ENCODE results near the gene EPM2A. TPM values are rescaled to one million over a fixed set of nuclear protein-coding genes. Genes with fewer than 3 reads are reported as not detected.
A peak's percentile ranks its signal among the peaks of the same experiment; 100 is the strongest.

The EPM2A gene
- total and polyA plus RNA-seq, 2 experiments from 2014 or later: 3.7 to 17.8 TPM

DNA sequence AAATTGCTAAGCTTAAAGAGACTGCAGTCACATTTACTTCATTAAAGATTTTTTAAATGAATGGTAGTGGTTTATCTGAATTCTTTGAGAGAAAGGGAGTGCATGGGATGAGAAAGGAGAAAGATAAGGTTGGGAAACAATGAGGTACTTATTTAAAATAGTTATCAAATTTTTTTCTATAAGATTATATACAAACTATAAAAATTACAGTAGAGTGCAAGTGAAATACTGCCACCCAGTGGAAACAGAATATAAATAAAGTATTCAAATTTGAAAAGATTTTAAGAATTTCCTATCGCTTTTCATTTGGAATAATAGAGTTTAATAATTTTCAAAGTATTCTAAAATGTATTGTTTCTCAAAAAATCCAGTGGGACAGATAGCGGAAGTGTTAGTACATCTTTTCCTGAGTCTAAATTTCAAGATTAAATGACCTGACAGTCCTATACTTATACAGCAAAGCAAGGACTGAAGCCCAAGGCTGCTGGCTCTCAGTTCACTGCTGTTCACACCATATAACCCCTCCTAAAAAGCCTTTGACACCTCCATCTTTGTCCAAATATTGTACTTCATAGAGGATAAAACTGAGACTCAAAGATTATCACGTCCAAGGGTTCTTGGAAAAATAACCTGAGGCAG, 31.1 kb downstream of the EPM2A start:
- Histone ChIP-seq H2AFZ (no peak overlapping the region), H3K36me3 (ENCODE audit: insufficient read depth) (no peaks in the 10 kb centered on the region), H3K4me2 (no peak overlapping the region), H3K27me3 (ENCODE audit: insufficient read depth) (no peaks in the 10 kb centered on the region), H3K27ac (ENCODE audit: low read depth) (no peak overlapping the region), H3K9me2 (ENCODE audit: insufficient read depth) (0 out of 2 replicates have a peak, but pooled peaks cover 4% of the 10 kb centered on the region), H4K20me1 (replicated peaks; ENCODE audit: insufficient read depth) (no peaks in the 10 kb centered on the region), H3K4me1 (ENCODE audit: insufficient read depth) (no peaks in the 10 kb centered on the region), H3K79me2 (replicated peaks; ENCODE audit: insufficient read depth) (no peaks in the 10 kb centered on the region; the same call in 1 of the 2 replicates), H3F3A (replicated peaks; ENCODE audit: low read depth) (no peaks in the 10 kb centered on the region), H3K4me3 (no peak overlapping the region)
- no peak for TF ChIP-seq EZH2phosphoT487 (IDR thresholded peaks at IDR 0.05; ENCODE audit: unreplicated experiment)
- TF ChIP-seq, protein P1, sequence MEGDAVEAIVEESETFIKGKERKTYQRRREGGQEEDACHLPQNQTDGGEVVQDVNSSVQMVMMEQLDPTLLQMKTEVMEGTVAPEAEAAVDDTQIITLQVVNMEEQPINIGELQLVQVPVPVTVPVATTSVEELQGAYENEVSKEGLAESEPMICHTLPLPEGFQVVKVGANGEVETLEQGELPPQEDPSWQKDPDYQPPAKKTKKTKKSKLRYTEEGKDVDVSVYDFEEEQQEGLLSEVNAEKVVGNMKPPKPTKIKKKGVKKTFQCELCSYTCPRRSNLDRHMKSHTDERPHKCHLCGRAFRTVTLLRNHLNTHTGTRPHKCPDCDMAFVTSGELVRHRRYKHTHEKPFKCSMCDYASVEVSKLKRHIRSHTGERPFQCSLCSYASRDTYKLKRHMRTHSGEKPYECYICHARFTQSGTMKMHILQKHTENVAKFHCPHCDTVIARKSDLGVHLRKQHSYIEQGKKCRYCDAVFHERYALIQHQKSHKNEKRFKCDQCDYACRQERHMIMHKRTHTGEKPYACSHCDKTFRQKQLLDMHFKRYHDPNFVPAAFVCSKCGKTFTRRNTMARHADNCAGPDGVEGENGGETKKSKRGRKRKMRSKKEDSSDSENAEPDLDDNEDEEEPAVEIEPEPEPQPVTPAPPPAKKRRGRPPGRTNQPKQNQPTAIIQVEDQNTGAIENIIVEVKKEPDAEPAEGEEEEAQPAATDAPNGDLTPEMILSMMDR (conservative IDR thresholded peaks at IDR 0.05; ENCODE audit: low read depth in 2 of 2): peak in 1 of 2 experiments; percentile 59; a peak in 2 of 4 replicates
- Mint-ChIP-seq H3K27ac (no peak overlapping the region), H3K4me1 (peaks cover 5% of the 10 kb centered on the region; the same call in 2 of the 3 replicates), H3K4me3 (no peak overlapping the region), H3K36me3 (ENCODE audit: low read depth) (peaks cover 18% of the 10 kb centered on the region), H3K9me3 (peaks cover 13% of the 10 kb centered on the region), H3K27me3 (ENCODE audit: insufficient read depth, low read depth, poor library complexity) (no peaks in the 10 kb centered on the region)
- no peak for ATAC-seq
- DNase-seq (ENCODE audit: low spot score): peak; percentile 32

- Histone ChIP-seq H3K27me3 (ENCODE audit: insufficient read depth) (no peaks in the 10 kb centered on the region), H4K20me1 (replicated peaks; ENCODE audit: insufficient read depth) (no peaks in the 10 kb centered on the region), H3F3A (replicated peaks; ENCODE audit: low read depth) (no peaks in the 10 kb centered on the region), H2AFZ (no peak overlapping the region), H3K4me3 (no peak overlapping the region), H3K79me2 (replicated peaks; ENCODE audit: insufficient read depth) (no peaks in the 10 kb centered on the region), H3K4me1 (ENCODE audit: insufficient read depth) (no peaks in the 10 kb centered on the region), H3K4me2 (no peak overlapping the region), H3K27ac (ENCODE audit: low read depth) (no peak overlapping the region), H3K9me2 (ENCODE audit: insufficient read depth) (0 out of 2 replicates have a peak, but pooled peaks cover 3% of the 10 kb centered on the region), H3K36me3 (ENCODE audit: insufficient read depth) (no peaks in the 10 kb centered on the region)
- Mint-ChIP-seq H3K9me3 (peaks cover 16% of the 10 kb centered on the region), H3K36me3 (ENCODE audit: low read depth) (peaks cover 17% of the 10 kb centered on the region), H3K4me3 (no peak overlapping the region), H3K27ac (no peak overlapping the region), H3K27me3 (ENCODE audit: insufficient read depth, low read depth, poor library complexity) (no peaks in the 10 kb centered on the region), H3K4me1 (peaks cover under 1% of the 10 kb centered on the region; the same call in 1 of the 3 replicates)
- ATAC-seq: no peak
- DNase-seq (ENCODE audit: low spot score): no peak
- TF ChIP-seq ZNF331 (CRISPR knock-in tag; IDR thresholded peaks at IDR 0.05; ENCODE audit: low read depth) (no peak), STAT1 (IDR thresholded peaks at IDR 0.05; ENCODE audit: unreplicated experiment) (no peak), NANOG (IDR thresholded peaks at IDR 0.05; ENCODE audit: borderline replicate concordance) (no peak), EZH2 (IDR thresholded peaks at IDR 0.05; ENCODE audit: low read depth, unreplicated experiment) (no peak), POLR2AphosphoS5 (IDR thresholded peaks at IDR 0.05; ENCODE audit: low read depth) (no peak), CREB1 (CRISPR knock-in tag; IDR thresholded peaks at IDR 0.05; ENCODE audit: low read depth) (no peak), JUNB (IDR thresholded peaks at IDR 0.05; ENCODE audit: unreplicated experiment) (no peak), ETS1 (IDR thresholded peaks at IDR 0.05) (no peak), REST (IDR thresholded peaks at IDR 0.05; ENCODE audit: unreplicated experiment) (no peak), EZH2phosphoT487 (IDR thresholded peaks at IDR 0.05; ENCODE audit: unreplicated experiment) (no peak), ZNF114 (CRISPR knock-in tag; IDR thresholded peaks at IDR 0.05) (no peak)
- TF ChIP-seq, protein P1 (conservative IDR thresholded peaks at IDR 0.05; ENCODE audit: low read depth in 2 of 2): no peak
Measured at GRCh38 chr6:145699462-145699861, 35.9 kb downstream of the EPM2A start.
